ENCODE data around the gene EIF4EBP2. TPM values are rescaled to one million over a fixed set of nuclear protein-coding genes. Genes with fewer than 3 reads are reported as not detected.

Gene EIF4EBP2
- total and polyA plus RNA-seq, 2 donors (not counting 3 experiments of a cell fraction or from before 2014, with no cell fraction given): 18.2 to 47.0 TPM

DNA sequence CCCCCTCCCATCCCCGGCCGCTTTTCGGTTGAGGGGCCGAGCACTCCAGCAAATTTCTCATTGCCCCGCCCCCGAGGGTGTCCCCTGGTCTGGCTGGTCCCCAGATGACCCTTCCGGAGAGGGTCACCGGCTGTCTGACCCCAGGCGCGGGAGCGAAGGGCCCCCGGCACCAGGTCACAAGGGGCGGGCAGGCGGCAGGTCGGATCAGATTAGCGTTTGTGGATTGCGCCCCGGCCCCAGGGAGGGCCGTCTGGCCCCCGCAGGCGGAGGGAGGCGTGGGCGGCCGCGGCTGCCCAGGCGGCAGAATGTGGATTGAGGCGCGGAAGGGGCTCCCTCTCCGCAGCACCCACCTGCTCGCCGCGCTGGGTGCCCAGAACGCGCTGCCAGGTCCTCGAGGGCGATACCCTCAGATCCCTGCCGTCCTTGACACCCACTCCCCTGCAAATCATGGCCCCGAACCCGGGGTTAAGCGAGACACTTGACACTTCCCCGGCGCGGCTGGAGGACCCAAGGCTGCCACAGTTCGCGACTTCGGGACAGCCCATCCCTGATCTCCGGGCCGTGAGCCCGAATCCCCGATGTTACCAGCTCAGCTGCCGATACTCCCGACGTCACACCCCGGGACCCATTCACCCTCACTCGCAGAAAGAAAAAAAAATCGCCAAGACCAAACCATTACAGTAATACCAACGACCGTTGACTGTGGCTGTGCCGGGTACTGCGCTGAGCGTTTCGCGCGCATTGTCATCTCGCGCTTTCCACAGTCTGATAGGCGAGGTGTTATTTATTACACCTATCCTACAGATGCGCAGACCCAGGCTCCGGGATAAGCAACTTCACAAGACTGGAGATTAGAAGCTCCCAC is 36.6 kb downstream of the EIF4EBP2 start:
- H2AFZ ChIP-seq (ENCODE audit: low read depth, low read length): no peak overlapping the region
- no peak overlapping the region for H3K9ac ChIP-seq (replicated peaks; ENCODE audit: extremely low read depth, insufficient read depth, low read length)
- CTCF ChIA-PET: interaction anchor here (0.5 to 0.6 kb wide), 2 partner anchors 53 to 319 kb away, joined by 3 read pairs; no protein-coding TSS in a partner anchor
- no peaks in the 10 kb centered on the region for H4K20me1 ChIP-seq (replicated peaks; ENCODE audit: control insufficient read depth, extremely low read depth, insufficient read depth, low read length)
- no peaks in the 10 kb centered on the region for H3K36me3 ChIP-seq (ENCODE audit: control insufficient read depth in 2 of 2, extremely low read depth in 1 of 2, insufficient read depth in 2 of 2, low read length in 2 of 2)
- peaks cover 38 to 50% of the 10 kb centered on the region in 2 experiments for H3K27me3 ChIP-seq (ENCODE audit: control insufficient read depth in 2 of 2, insufficient read depth in 2 of 2, low read length in 2 of 2)
- intact Hi-C loops (cut with micrococcal nuclease) (no loop called here), dilution Hi-C loops (cut with MboI; ENCODE audit: extremely low pct_ligation_motif_present, low sequenced_read_pairs) (no loop called here)
- H3K9me1 ChIP-seq (replicated peaks; ENCODE audit: control insufficient read depth, extremely low read depth, insufficient read depth, low read length): no peaks in the 10 kb centered on the region
- no peaks in the 10 kb centered on the region for H3K4me1 ChIP-seq (ENCODE audit: control insufficient read depth, extremely low read depth, insufficient read depth, low read length)
- no peak for FAIRE-seq
- POLR2A ChIA-PET: no interaction called here
- H3K4me2 ChIP-seq (ENCODE audit: insufficient read depth, low read length): peak overlapping the region; percentile 18
- TF ChIP-seq CTCF (IDR thresholded peaks at IDR 0.05; ENCODE audit: extremely low read depth in 1 of 2, insufficient read depth in 1 of 2, low read depth in 1 of 2, low read length in 2 of 2) (no peak), JUN (IDR thresholded peaks at IDR 0.05; ENCODE audit: borderline replicate concordance, insufficient read depth, insufficient read length, low read depth) (no peak), POLR2A (IDR thresholded peaks at IDR 0.05; ENCODE audit: low read depth, low read length) (no peak), MYC (IDR thresholded peaks at IDR 0.05; ENCODE audit: low read depth, low read length) (no peak), FOS (IDR thresholded peaks at IDR 0.05; ENCODE audit: borderline replicate concordance, insufficient read depth, low read length) (no peak), GATA2 (IDR thresholded peaks at IDR 0.05; ENCODE audit: insufficient read depth, insufficient read length, low read depth, low read length) (no peak), EZH2 (IDR thresholded peaks at IDR 0.05; ENCODE audit: borderline replicate concordance, low read depth, low read length, severe bottlenecking) (peak; percentile 89), MAX (IDR thresholded peaks at IDR 0.05; ENCODE audit: insufficient read depth, insufficient read length) (no peak)
- BruUV-seq (replicated peaks): no TSS peak
- H3K9me3 ChIP-seq (replicated peaks; ENCODE audit: control insufficient read depth, insufficient read depth, low read length): no peaks in the 10 kb centered on the region
- H3K27ac ChIP-seq (ENCODE audit: insufficient read depth, low read depth, low read length): no peak overlapping the region
- no peaks in the 10 kb centered on the region for H3K79me2 ChIP-seq (ENCODE audit: control insufficient read depth, insufficient read depth, low read length)
- no peak overlapping the region for H3K4me3 ChIP-seq (replicated peaks in 1 of 3; ENCODE audit: insufficient read depth in 1 of 3, low read depth in 1 of 3, low read length in 3 of 3)
- no peak for DNase-seq (ENCODE audit: low read depth, low spot score)

Data from endothelial cell of umbilical vein (primary cell).